ENCODE data around the gene UNC13B. TPM values are rescaled to one million over a fixed set of nuclear protein-coding genes. Genes with fewer than 3 reads are reported as not detected.

Gene UNC13B
- total and polyA plus RNA-seq, 2 of the 13 experiments (the other 11 are each of a cell fraction or from before 2014, with no cell fraction given): 14.0 to 18.3 TPM

GRCh38 chr9:35448496-35448895 lies 286.7 kb downstream of the UNC13B start:
- intact Hi-C loops (cut with micrococcal nuclease; ENCODE audit: unreplicated experiment) (no loop called here), in situ Hi-C loops (cut with HindIII; ENCODE audit: extremely low pct_ligation_motif_present, low pct_unique_long_range_greater_than_20kb) (no loop called here)
- H3K4me3 ChIP-seq (replicated peaks in 1 of 3; ENCODE audit: insufficient read depth in 1 of 3, low read depth in 2 of 3, low read length in 3 of 3): no peak overlapping the region
- DNase-seq (ENCODE audit: low spot score): peak; percentile 24
- no peaks in the 10 kb centered on the region for H3K36me3 ChIP-seq (replicated peaks in 1 of 2; ENCODE audit: control insufficient read depth in 1 of 2, insufficient read depth in 2 of 2, low read length in 2 of 2)
- ATAC-seq: peak; percentile 32; the same call in 1 of the 3 replicates
- peaks cover 16% of the 10 kb centered on the region for H3K4me1 ChIP-seq (ENCODE audit: insufficient read depth, low read length)
- BruUV-seq (replicated peaks): no TSS peak
- ChIA-PET POLR2A (no interaction called here), CTCF (ENCODE audit: low intra/inter-chr PET ratio, low total read pairs) (no interaction called here)
- no peak overlapping the region for H2AFZ ChIP-seq (ENCODE audit: low read length)
- no peaks in the 10 kb centered on the region for H3K9me3 ChIP-seq (ENCODE audit: low read length)
- no peak overlapping the region for H3K27ac ChIP-seq (ENCODE audit: extremely low read length, insufficient read depth, low read length)
- 0% methylated on average over 1 of the region's 1 CpG for WGBS (ENCODE audit: low lambda C conversion rate)
- H4K20me1 ChIP-seq (ENCODE audit: insufficient read depth, low read length): no peaks in the 10 kb centered on the region
- H3K27me3 ChIP-seq (ENCODE audit: control insufficient read depth in 1 of 2, insufficient read depth in 2 of 2, low read length in 2 of 2): no peaks in the 10 kb centered on the region; a peak in 1 of 5 replicates
- H3K79me2 ChIP-seq (ENCODE audit: insufficient read depth, low read length): no peaks in the 10 kb centered on the region
- H3K9ac ChIP-seq (ENCODE audit: insufficient read depth, low read depth, low read length): no peak overlapping the region
- no peak for FAIRE-seq
- H3K4me2 ChIP-seq (ENCODE audit: low read depth, low read length): no peak overlapping the region
- TF ChIP-seq FOXA1 (IDR thresholded peaks at IDR 0.05) (no peak), FOXA1 (CRISPR knock-in tag; IDR thresholded peaks at IDR 0.05) (peak; percentile 28; the same call in 1 of the 2 replicates), MTF1 (CRISPR knock-in tag; IDR thresholded peaks at IDR 0.05) (no peak), ATF7-NPFF (CRISPR knock-in tag; IDR thresholded peaks at IDR 0.05; ENCODE audit: low read depth) (no peak), FOXA3 (CRISPR knock-in tag; IDR thresholded peaks at IDR 0.05) (0 out of 2 replicates have a peak, but pooled peaks have one; percentile 31), RCOR2 (CRISPR knock-in tag; IDR thresholded peaks at IDR 0.05) (no peak), ZFX (CRISPR knock-in tag; IDR thresholded peaks at IDR 0.05; ENCODE audit: low read depth) (no peak), TFDP1 (CRISPR knock-in tag; IDR thresholded peaks at IDR 0.05; ENCODE audit: borderline replicate concordance) (no peak), EED (CRISPR knock-in tag; IDR thresholded peaks at IDR 0.05) (no peak)

GRCh38 chr9:35452481-35452880 lies 290.7 kb downstream of the UNC13B start:
- H3K27me3 ChIP-seq (ENCODE audit: control insufficient read depth in 1 of 2, insufficient read depth in 2 of 2, low read length in 2 of 2): peaks cover 0 to 3% of the 10 kb centered on the region in 2 experiments; a peak in 1 of 5 replicates
- H3K4me2 ChIP-seq (ENCODE audit: low read depth, low read length): no peak overlapping the region
- H2AFZ ChIP-seq (ENCODE audit: low read length): no peak overlapping the region
- 50% methylated on average over 2 of the region's 2 CpGs for WGBS (ENCODE audit: low lambda C conversion rate)
- H3K4me3 ChIP-seq (replicated peaks in 1 of 3; ENCODE audit: insufficient read depth in 1 of 3, low read depth in 2 of 3, low read length in 3 of 3): no peak overlapping the region
- H3K9me3 ChIP-seq (ENCODE audit: low read length): no peaks in the 10 kb centered on the region
- TF ChIP-seq MEIS2 (CRISPR knock-in tag; IDR thresholded peaks at IDR 0.05) (no peak), STAG1 (CRISPR knock-in tag; IDR thresholded peaks at IDR 0.05) (peak; percentile 15; the same call in 1 of the 2 replicates)
- intact Hi-C loops (cut with micrococcal nuclease; ENCODE audit: unreplicated experiment) (no loop called here), in situ Hi-C loops (cut with HindIII; ENCODE audit: extremely low pct_ligation_motif_present, low pct_unique_long_range_greater_than_20kb) (no loop called here)
- no peaks in the 10 kb centered on the region for H3K36me3 ChIP-seq (replicated peaks in 1 of 2; ENCODE audit: control insufficient read depth in 1 of 2, insufficient read depth in 2 of 2, low read length in 2 of 2)
- no peak overlapping the region for H3K9ac ChIP-seq (ENCODE audit: insufficient read depth, low read depth, low read length)
- H3K27ac ChIP-seq (ENCODE audit: extremely low read length, insufficient read depth, low read length): no peak overlapping the region
- CTCF ChIA-PET (ENCODE audit: low intra/inter-chr PET ratio, low total read pairs): no interaction called here
- no TSS peak for BruUV-seq (replicated peaks)
- no peak for DNase-seq (ENCODE audit: low spot score)
- ATAC-seq: peak; percentile 59
- POLR2A ChIA-PET: no interaction called here
- peaks cover 16% of the 10 kb centered on the region for H3K4me1 ChIP-seq (ENCODE audit: insufficient read depth, low read length)
- no peaks in the 10 kb centered on the region for H3K79me2 ChIP-seq (ENCODE audit: insufficient read depth, low read length)
- H4K20me1 ChIP-seq (ENCODE audit: insufficient read depth, low read length): no peaks in the 10 kb centered on the region
- peak; percentile 55 for FAIRE-seq
